Esophagus squamous epithelium (tissue), 4 donors: ENCODE measurements around the gene NDUFV1.
"Not testable (repeated sequence)": the region's sequence is repeated elsewhere in the genome, so short reads cannot be mapped to it uniquely, and the experiment has no call there.

ENCODE experiments used
- POLR2A ChIP-seq, 4 donors: fragments of 450-650 bp; IDR thresholded peaks; one replicate each; pipeline ENCODE4 v1.6.1; 2017; ENCODE audit warnings: antibody characterized with exemption in 4 of 4, mild to moderate bottlenecking in 4 of 4, moderate library complexity in 3 of 4
- TF ChIP-seq, protein P1 (sequence below), 6 experiments: fragments of 450-650 bp in 4 of 6; fragments of 200-600 bp in 2 of 6; sonication (generic) in 2 of 6; IDR thresholded peaks; one replicate each; pipeline ENCODE4 v1.5.1; 2016 to 2019; ENCODE audit warnings: antibody characterized with exemption in 6 of 6, mild to moderate bottlenecking in 4 of 6, moderate library complexity in 4 of 6

DNA sequence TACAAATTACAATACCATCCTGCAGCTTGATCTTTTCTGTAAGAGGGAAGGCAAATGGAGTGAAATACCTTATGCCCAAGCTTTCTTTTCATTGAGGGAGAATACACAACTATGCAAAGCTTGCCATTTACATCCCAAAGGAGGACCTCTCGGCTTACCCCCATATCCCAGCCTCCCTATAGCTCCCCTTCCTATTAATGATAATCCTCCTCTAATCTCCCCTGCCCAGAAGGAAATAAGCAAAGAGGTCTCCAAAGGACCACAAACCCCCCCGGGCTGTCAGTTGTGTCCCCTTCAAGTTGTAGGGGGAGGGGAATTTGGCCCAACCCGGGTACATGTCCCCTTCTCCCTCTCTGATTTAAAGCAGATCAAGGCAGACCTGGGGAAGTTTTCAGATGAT, 15.2 kb downstream of the NDUFV1 start:
- TF ChIP-seq, protein P1, sequence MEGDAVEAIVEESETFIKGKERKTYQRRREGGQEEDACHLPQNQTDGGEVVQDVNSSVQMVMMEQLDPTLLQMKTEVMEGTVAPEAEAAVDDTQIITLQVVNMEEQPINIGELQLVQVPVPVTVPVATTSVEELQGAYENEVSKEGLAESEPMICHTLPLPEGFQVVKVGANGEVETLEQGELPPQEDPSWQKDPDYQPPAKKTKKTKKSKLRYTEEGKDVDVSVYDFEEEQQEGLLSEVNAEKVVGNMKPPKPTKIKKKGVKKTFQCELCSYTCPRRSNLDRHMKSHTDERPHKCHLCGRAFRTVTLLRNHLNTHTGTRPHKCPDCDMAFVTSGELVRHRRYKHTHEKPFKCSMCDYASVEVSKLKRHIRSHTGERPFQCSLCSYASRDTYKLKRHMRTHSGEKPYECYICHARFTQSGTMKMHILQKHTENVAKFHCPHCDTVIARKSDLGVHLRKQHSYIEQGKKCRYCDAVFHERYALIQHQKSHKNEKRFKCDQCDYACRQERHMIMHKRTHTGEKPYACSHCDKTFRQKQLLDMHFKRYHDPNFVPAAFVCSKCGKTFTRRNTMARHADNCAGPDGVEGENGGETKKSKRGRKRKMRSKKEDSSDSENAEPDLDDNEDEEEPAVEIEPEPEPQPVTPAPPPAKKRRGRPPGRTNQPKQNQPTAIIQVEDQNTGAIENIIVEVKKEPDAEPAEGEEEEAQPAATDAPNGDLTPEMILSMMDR (IDR thresholded peaks at IDR 0.05), result not testable (repeated sequence)
- TF ChIP-seq POLR2A (IDR thresholded peaks at IDR 0.05), result not testable (repeated sequence)
